ENCODE measurements around the gene RHO. TPM values are rescaled to one million over a fixed set of nuclear protein-coding genes. Genes with fewer than 3 reads are reported as not detected.
"Not testable (repeated sequence)": the region's sequence is repeated elsewhere in the genome, so short reads cannot be mapped to it uniquely, and the experiment has no call there.

Gene RHO
- total RNA-seq (not detected in 2 replicates), polyA plus RNA-seq (not detected in 2 replicates)

- TF ChIP-seq, protein P1, sequence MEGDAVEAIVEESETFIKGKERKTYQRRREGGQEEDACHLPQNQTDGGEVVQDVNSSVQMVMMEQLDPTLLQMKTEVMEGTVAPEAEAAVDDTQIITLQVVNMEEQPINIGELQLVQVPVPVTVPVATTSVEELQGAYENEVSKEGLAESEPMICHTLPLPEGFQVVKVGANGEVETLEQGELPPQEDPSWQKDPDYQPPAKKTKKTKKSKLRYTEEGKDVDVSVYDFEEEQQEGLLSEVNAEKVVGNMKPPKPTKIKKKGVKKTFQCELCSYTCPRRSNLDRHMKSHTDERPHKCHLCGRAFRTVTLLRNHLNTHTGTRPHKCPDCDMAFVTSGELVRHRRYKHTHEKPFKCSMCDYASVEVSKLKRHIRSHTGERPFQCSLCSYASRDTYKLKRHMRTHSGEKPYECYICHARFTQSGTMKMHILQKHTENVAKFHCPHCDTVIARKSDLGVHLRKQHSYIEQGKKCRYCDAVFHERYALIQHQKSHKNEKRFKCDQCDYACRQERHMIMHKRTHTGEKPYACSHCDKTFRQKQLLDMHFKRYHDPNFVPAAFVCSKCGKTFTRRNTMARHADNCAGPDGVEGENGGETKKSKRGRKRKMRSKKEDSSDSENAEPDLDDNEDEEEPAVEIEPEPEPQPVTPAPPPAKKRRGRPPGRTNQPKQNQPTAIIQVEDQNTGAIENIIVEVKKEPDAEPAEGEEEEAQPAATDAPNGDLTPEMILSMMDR (IDR thresholded peaks at IDR 0.05; ENCODE audit: low read depth, low read length) = no peak
- Histone ChIP-seq H3K4me1 (ENCODE audit: low read depth) (no peaks in the 10 kb centered on the region), H3K4me3 (no peak within 1 kb of the TSS)
These were observed at the start of gene RHO for GRCh38 chr3:129528589-129529100. Gene RHO (plus strand): TSS chr3:129528639. CDS start chr3:129528734, 95 bp downstream.

DNA sequence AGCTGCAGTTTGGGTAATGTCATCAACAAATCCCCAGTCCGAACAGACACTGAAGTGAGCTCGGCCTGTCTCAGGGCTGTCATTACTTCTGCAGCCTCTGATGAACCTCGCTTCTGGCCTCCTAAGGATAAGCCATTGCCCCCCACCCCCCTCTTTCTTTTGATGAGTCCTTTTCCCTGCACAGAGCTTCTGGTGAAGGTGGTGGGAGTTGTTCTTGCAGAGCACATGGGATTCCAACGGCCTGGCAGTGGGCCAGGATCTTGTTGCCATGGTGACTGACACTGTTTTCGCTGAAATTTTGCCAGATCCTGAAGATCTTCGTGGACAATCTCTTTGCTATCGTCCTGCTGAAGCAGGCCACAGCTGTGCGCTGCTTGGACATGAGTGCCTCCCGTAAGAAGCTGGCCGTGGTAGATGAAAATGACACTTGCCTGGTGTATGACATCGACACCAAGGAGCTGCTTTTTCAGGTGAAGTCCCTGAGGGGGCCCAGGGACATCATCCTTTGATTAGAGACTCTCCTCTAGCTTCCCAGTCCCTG is 47.1 kb upstream of the RHO start:
- not testable (repeated sequence) for H3K4me3 ChIP-seq; H3K27ac ChIP-seq; H3K9me3 ChIP-seq (ENCODE audit: low read depth); H3K27me3 ChIP-seq
- DNase-seq (ENCODE audit: low read depth in 1 of 2, low spot score in 1 of 2) = peak in 1 of 2 donors; percentile 82
- Histone ChIP-seq H3K4me1 (ENCODE audit: low read depth) (peaks cover 14% of the 10 kb centered on the region), H3K36me3 (peaks cover 15% of the 10 kb centered on the region)

More at GRCh38 chr3:129528589-129529100, at the start of gene RHO:
- no peaks in the 10 kb centered on the region for H3K27me3 ChIP-seq
- no peak within 1 kb of the TSS for H3K27ac ChIP-seq
- no peak for DNase-seq (ENCODE audit: low read depth in 1 of 2, low spot score in 1 of 2)
- H3K9me3 ChIP-seq (ENCODE audit: low read depth) = no peaks in the 10 kb centered on the region
- H3K36me3 ChIP-seq = no peaks in the 10 kb centered on the region

GRCh38 chr3:129481766-129482332 is 46.6 kb upstream of the RHO start:
- peaks cover 19% of the 10 kb centered on the region for H3K4me1 ChIP-seq (ENCODE audit: low read depth)
- H3K27ac ChIP-seq = no peak overlapping the region
- H3K27me3 ChIP-seq = no peaks in the 10 kb centered on the region
- peaks cover 15% of the 10 kb centered on the region for H3K36me3 ChIP-seq
- H3K9me3 ChIP-seq (ENCODE audit: low read depth) = no peaks in the 10 kb centered on the region
- peak in 1 of 2 donors; percentile 94 for DNase-seq (ENCODE audit: low read depth in 1 of 2, low spot score in 1 of 2)
- TF ChIP-seq, protein P1 (IDR thresholded peaks at IDR 0.05; ENCODE audit: low read depth, low read length) = no peak
- H3K4me3 ChIP-seq = no peak overlapping the region

GRCh38 chr3:129482721-129483120 is 45.7 kb upstream of the RHO start:
- TF ChIP-seq, protein P1 (IDR thresholded peaks at IDR 0.05; ENCODE audit: low read depth, low read length) = peak; percentile 15
- Histone ChIP-seq H3K36me3 (peaks cover 15% of the 10 kb centered on the region), H3K27ac (no peak overlapping the region), H3K9me3 (ENCODE audit: low read depth) (no peaks in the 10 kb centered on the region), H3K4me3 (no peak overlapping the region), H3K27me3 (no peaks in the 10 kb centered on the region), H3K4me1 (ENCODE audit: low read depth) (peaks cover 27% of the 10 kb centered on the region)
- no peak for DNase-seq (ENCODE audit: low read depth in 1 of 2, low spot score in 1 of 2)

- Histone ChIP-seq H3K4me3 (no peak overlapping the region), H3K27me3 (no peaks in the 10 kb centered on the region), H3K36me3 (peaks cover 5% of the 10 kb centered on the region), H3K9me3 (ENCODE audit: low read depth) (no peaks in the 10 kb centered on the region), H3K4me1 (ENCODE audit: low read depth) (peaks cover 27% of the 10 kb centered on the region), H3K27ac (no peak overlapping the region)
- TF ChIP-seq, protein P1 (IDR thresholded peaks at IDR 0.05; ENCODE audit: low read depth, low read length) = no peak
- DNase-seq (ENCODE audit: low read depth in 1 of 2, low spot score in 1 of 2) = no peak
These were observed 44.6 kb upstream of the RHO start for GRCh38 chr3:129483870-129484269.

DNA sequence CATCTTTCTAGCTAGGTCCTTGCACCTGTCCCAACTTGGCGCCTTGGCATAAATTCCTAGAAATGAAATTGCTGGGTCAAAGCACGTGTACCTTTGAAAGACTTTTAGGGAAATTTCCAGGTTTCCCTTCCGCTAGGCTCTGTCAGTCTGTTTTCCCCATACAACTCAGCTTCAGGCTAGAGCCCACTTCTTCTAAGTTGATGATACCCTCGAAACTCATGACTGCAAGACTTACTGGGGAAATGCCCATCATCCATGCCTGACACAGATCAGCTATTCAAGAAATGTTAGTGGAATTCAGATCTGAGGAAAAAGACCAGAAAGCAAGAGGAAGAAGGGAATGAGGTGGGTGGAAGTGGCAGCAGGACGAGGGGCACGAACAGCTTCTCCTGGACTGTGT is 43.3 kb upstream of the RHO start:
- H3K36me3 ChIP-seq; H3K9me3 ChIP-seq (ENCODE audit: low read depth); H3K4me3 ChIP-seq; H3K27me3 ChIP-seq; DNase-seq (ENCODE audit: low read depth in 1 of 2, low spot score in 1 of 2): not testable (repeated sequence)
- peak overlapping the region; percentile 85 for H3K27ac ChIP-seq
- peaks cover 27% of the 10 kb centered on the region for H3K4me1 ChIP-seq (ENCODE audit: low read depth)

Data from cardiac muscle cell (in vitro differentiated cells and primary cell).